Retinal pigment epithelial cell (primary cell): ENCODE results near the gene INHA.

Experiments used
- DNase-seq: peaks from one replicate; pipeline ENCODE4 v3.0.0-alpha.2; 2010; ENCODE audit warnings: low read depth
- H3K4me3 ChIP-seq: 2 replicates; pipeline ENCODE4 v1.5.1; 2011; ENCODE audit warnings: mild to moderate bottlenecking, low read length, control low read depth, moderate library complexity
- CTCF ChIP-seq: conservative IDR thresholded peaks from 2 replicates; pipeline ENCODE4 v1.5.1; 2011; ENCODE audit warnings: low read depth, low read length, control low read depth, inconsistent platforms

The INHA gene

GRCh38 chr2:219614076-219614860 is 42.2 kb downstream of the INHA start:
- TF ChIP-seq CTCF: no peak
- DNase-seq: no peak
- H3K4me3 ChIP-seq: no peak overlapping the region

GRCh38 chr2:219615036-219615435 is 42.9 kb downstream of the INHA start:
- H3K4me3 ChIP-seq: no peak overlapping the region
- TF ChIP-seq CTCF: no peak
- DNase-seq: no peak

- no peak for DNase-seq
- H3K4me3 ChIP-seq: no peak overlapping the region
- no peak for TF ChIP-seq CTCF
Measured at GRCh38 chr2:219615894-219616293, 43.8 kb downstream of the INHA start.

- no peak overlapping the region for H3K4me3 ChIP-seq
- no peak for TF ChIP-seq CTCF
- no peak for DNase-seq
Measured at GRCh38 chr2:219616550-219616949, 44.4 kb downstream of the INHA start.

GRCh38 chr2:219618733-219619122 is 46.6 kb downstream of the INHA start:
- no peak overlapping the region for H3K4me3 ChIP-seq
- TF ChIP-seq CTCF: no peak
- DNase-seq: no peak

- no peak for TF ChIP-seq CTCF
- H3K4me3 ChIP-seq: no peak overlapping the region
- DNase-seq: no peak
Measured at GRCh38 chr2:219619235-219619634, 47.1 kb downstream of the INHA start.

GRCh38 chr2:219620546-219620945 is 48.4 kb downstream of the INHA start:
- DNase-seq: no peak
- no peak for TF ChIP-seq CTCF
- H3K4me3 ChIP-seq: no peak overlapping the region
